ENCODE measurements around the gene FNDC3B.

Gene FNDC3B

GRCh38 chr3:172370419-172370818 is 331.0 kb downstream of the FNDC3B start:
- no peak for ATAC-seq
- DNase-seq, result no peak
- Mint-ChIP-seq H3K27ac (no peak overlapping the region), H3K27me3 (no peaks in the 10 kb centered on the region), H3K4me1 (no peaks in the 10 kb centered on the region), H3K4me3 (no peak overlapping the region), H3K9me3 (no peaks in the 10 kb centered on the region)

GRCh38 chr3:172371544-172371943 is 332.2 kb downstream of the FNDC3B start:
- H3K27ac Mint-ChIP-seq, result peak overlapping the region in 1 of 2 donors; percentile 66
- no peaks in the 10 kb centered on the region for H3K4me1 Mint-ChIP-seq

DNA sequence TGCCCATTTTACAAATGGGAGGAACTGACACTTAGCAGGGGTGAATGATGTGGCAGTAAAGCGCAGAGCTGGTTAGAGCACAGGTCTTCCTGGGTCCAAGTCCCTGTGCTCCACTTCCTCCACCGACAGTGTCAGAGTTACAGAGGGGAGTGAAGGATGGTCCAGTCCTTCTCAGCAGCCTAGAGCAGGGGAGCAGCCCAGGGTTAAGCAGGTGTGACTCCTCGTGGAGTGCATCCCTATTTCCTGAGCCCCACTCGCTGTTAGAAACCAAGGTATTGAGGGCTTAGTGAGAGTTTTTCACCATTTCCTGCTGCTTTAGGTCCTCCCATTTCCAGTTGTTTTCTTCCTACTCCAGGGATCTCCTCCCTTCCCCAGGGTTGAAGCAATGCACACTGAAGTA is 333.5 kb downstream of the FNDC3B start:
- no peaks in the 10 kb centered on the region for H3K27me3 Mint-ChIP-seq
- no peak overlapping the region for H3K4me3 Mint-ChIP-seq
- H3K27ac Mint-ChIP-seq, result no peak overlapping the region
- no peak for ATAC-seq
- H3K9me3 Mint-ChIP-seq, result no peaks in the 10 kb centered on the region
- H3K4me1 Mint-ChIP-seq, result no peaks in the 10 kb centered on the region
- DNase-seq, result no peak

More at GRCh38 chr3:172371544-172371943, 332.2 kb downstream of the FNDC3B start:
- no peak for ATAC-seq
- no peaks in the 10 kb centered on the region for H3K27me3 Mint-ChIP-seq
- H3K4me3 Mint-ChIP-seq, result no peak overlapping the region
- no peaks in the 10 kb centered on the region for H3K9me3 Mint-ChIP-seq
- DNase-seq, result no peak

DNA sequence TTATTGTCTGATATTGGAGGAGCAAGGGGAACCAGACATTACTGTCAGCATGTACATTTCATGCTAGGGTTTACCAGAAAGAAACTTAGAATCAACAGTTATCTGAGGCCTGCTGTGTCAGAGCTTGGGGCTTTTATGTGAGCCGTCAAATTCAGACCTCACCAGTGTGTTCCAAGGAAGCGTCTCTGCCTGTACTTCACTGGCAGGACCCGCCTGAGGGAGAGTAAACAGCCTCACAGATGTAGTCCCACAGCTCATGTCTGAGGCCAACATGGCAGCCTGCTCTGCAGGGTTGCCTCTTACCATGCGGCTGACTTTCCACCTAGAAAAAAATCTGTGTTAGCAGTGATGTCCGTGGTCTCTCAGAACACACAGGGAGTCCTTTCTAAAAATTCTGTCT is 334.5 kb downstream of the FNDC3B start:
- no peak for DNase-seq
- Mint-ChIP-seq H3K4me3 (no peak overlapping the region), H3K27me3 (no peaks in the 10 kb centered on the region), H3K27ac (peak overlapping the region in 1 of 2 donors; percentile 50), H3K4me1 (no peaks in the 10 kb centered on the region), H3K9me3 (peaks cover 0 to 4% of the 10 kb centered on the region in 2 donors)
- ATAC-seq, result no peak

DNA sequence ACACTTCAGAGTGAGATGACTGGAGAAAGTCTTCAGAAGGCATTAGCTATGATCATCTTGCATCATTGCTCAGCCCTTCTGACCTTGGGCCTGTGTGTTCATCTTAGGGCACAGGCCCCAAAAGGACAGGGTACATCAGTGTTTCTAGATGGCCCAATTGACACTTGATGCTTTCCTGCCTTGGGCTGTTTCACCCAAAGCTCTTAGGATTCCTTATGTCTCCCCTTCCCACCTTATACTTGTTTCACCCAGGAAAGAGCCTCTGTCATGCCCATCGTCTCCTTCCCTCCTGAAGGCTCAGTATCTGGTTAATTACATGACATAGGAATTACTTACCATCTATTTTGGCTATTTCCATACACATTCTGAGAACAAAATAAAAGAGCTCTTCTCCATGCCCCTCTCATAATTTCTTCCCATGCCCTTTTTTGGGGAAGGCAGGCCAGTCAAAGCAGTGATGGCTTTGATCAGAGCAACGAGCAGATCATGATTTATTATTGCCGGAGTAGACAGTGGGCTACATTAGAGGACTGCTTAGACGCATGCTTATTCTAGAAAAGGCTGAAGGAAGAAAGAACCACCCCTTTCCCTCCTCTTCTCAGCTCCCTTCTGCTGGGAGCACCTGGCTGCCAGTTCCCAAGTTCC is 335.9 kb downstream of the FNDC3B start:
- Mint-ChIP-seq H3K27me3 (no peaks in the 10 kb centered on the region), H3K4me3 (no peak overlapping the region), H3K4me1 (no peaks in the 10 kb centered on the region), H3K9me3 (peaks cover 0 to 7% of the 10 kb centered on the region in 2 donors), H3K27ac (peak overlapping the region in 1 of 2 donors; percentile 2)
- DNase-seq (no peak), ATAC-seq (no peak)

- Mint-ChIP-seq H3K27ac (no peak overlapping the region), H3K9me3 (peaks cover 0 to 7% of the 10 kb centered on the region in 2 donors), H3K4me1 (no peaks in the 10 kb centered on the region), H3K4me3 (no peak overlapping the region), H3K27me3 (no peaks in the 10 kb centered on the region)
- ATAC-seq, result no peak
- DNase-seq, result no peak
Measured at GRCh38 chr3:172376402-172376801, 337.0 kb downstream of the FNDC3B start.

DNA sequence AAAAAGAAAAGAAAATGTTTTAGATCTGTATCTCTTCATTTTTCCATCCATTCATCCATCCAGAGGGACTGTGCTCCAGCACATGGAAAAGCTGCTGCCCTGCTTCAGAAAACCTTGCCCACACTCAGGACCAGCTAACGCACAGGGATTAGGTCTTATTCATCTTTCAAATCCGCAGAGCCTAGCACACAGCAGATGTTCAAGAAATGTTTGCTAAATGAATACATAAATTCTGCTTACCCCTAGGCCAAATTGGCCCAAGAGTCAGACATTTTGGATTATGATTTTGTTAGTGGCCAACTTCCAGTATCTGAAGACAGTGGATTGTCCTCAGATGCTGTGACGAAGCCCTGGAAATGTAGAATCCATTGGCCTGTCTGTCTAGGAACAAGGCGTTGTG is 337.5 kb downstream of the FNDC3B start:
- H3K9me3 Mint-ChIP-seq, result peaks cover 0 to 7% of the 10 kb centered on the region in 2 donors
- ATAC-seq (no peak), DNase-seq (no peak)
- no peak overlapping the region for H3K27ac Mint-ChIP-seq
- H3K4me1 Mint-ChIP-seq, result no peaks in the 10 kb centered on the region
- no peak overlapping the region for H3K4me3 Mint-ChIP-seq
- no peaks in the 10 kb centered on the region for H3K27me3 Mint-ChIP-seq

- no peak overlapping the region for H3K4me3 Mint-ChIP-seq
- H3K9me3 Mint-ChIP-seq, result peaks cover 0 to 7% of the 10 kb centered on the region in 2 donors
- H3K4me1 Mint-ChIP-seq, result no peaks in the 10 kb centered on the region
- ATAC-seq (no peak), DNase-seq (no peak)
- no peaks in the 10 kb centered on the region for H3K27me3 Mint-ChIP-seq
- H3K27ac Mint-ChIP-seq, result no peak overlapping the region
Measured at GRCh38 chr3:172378439-172378838, 339.1 kb downstream of the FNDC3B start.

- DNase-seq (no peak), ATAC-seq (no peak)
- Mint-ChIP-seq H3K4me3 (no peak overlapping the region), H3K27ac (no peak overlapping the region), H3K27me3 (no peaks in the 10 kb centered on the region), H3K9me3 (peaks cover 0 to 7% of the 10 kb centered on the region in 2 donors), H3K4me1 (no peaks in the 10 kb centered on the region)
Measured at GRCh38 chr3:172379372-172379771, 340.0 kb downstream of the FNDC3B start.

DNA sequence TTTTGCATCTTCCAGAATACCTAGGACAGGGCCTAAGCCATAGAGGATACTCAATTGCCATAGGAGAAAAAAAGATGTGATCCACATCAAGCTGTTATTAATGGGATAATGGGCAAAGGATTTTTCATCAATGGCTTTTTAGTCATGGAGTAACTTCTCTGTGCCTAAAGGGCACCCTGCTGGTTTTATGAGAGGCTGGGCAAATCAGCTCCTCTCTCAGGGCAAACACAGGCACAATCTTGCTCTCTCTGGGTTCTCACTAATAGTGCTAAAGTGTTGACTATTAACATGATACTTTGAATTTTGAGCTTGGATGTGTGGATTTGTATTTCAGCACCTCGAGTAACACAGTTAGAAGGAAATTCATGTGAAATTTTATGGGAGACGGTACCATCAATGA is 341.3 kb downstream of the FNDC3B start:
- H3K27ac Mint-ChIP-seq, result no peak overlapping the region
- H3K4me3 Mint-ChIP-seq, result no peak overlapping the region
- no peak for DNase-seq
- ATAC-seq, result no peak
- H3K27me3 Mint-ChIP-seq, result no peaks in the 10 kb centered on the region
- H3K4me1 Mint-ChIP-seq, result no peaks in the 10 kb centered on the region
- H3K9me3 Mint-ChIP-seq, result peaks cover 0 to 7% of the 10 kb centered on the region in 2 donors

GRCh38 chr3:172383306-172383796 is 344.0 kb downstream of the FNDC3B start:
- Mint-ChIP-seq H3K27ac (no peak overlapping the region), H3K9me3 (peaks cover 0 to 7% of the 10 kb centered on the region in 2 donors), H3K4me1 (no peaks in the 10 kb centered on the region), H3K4me3 (no peak overlapping the region), H3K27me3 (no peaks in the 10 kb centered on the region)
- no peak for DNase-seq
- no peak for ATAC-seq

DNA sequence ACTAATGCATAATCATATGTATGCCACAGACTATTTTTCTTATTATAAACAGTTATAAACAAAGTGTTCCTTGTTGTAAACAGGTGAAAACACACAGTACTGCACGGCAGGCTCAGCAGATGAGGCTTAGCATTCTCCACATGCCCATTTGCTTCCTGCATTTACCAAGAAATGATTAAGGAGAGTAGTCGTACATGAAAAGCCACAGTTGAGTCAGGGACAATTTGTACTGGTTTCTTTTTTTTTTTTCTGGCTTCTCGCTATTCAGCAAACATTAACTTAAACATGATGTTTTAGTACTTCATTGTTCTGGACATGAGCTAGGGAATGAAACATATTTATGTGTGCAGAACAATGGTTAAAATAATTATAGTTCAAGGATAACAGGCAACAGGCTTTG is 345.5 kb downstream of the FNDC3B start:
- Mint-ChIP-seq H3K27me3 (no peaks in the 10 kb centered on the region), H3K4me1 (no peaks in the 10 kb centered on the region), H3K4me3 (no peak overlapping the region), H3K9me3 (no peaks in the 10 kb centered on the region), H3K27ac (no peak overlapping the region)
- DNase-seq (no peak), ATAC-seq (no peak)

GRCh38 chr3:172387728-172388127 is 348.4 kb downstream of the FNDC3B start:
- DNase-seq (no peak), ATAC-seq (no peak)
- no peak overlapping the region for H3K27ac Mint-ChIP-seq
- no peaks in the 10 kb centered on the region for H3K9me3 Mint-ChIP-seq
- H3K4me1 Mint-ChIP-seq, result no peaks in the 10 kb centered on the region
- no peak overlapping the region for H3K4me3 Mint-ChIP-seq
- no peaks in the 10 kb centered on the region for H3K27me3 Mint-ChIP-seq

GRCh38 chr3:172388412-172389078 is 349.2 kb downstream of the FNDC3B start:
- no peak for DNase-seq
- no peak overlapping the region for H3K4me3 Mint-ChIP-seq
- H3K27me3 Mint-ChIP-seq, result no peaks in the 10 kb centered on the region
- H3K4me1 Mint-ChIP-seq, result no peaks in the 10 kb centered on the region
- ATAC-seq, result no peak
- no peaks in the 10 kb centered on the region for H3K9me3 Mint-ChIP-seq
- H3K27ac Mint-ChIP-seq, result no peak overlapping the region

- DNase-seq, result no peak
- peak overlapping the region in 1 of 2 donors; percentile 72 for H3K27ac Mint-ChIP-seq
- H3K4me3 Mint-ChIP-seq, result no peak overlapping the region
- ATAC-seq, result no peak
- no peaks in the 10 kb centered on the region for H3K9me3 Mint-ChIP-seq
- H3K27me3 Mint-ChIP-seq, result no peaks in the 10 kb centered on the region
- H3K4me1 Mint-ChIP-seq, result no peaks in the 10 kb centered on the region
Measured at GRCh38 chr3:172390792-172391191, 351.4 kb downstream of the FNDC3B start.

DNA sequence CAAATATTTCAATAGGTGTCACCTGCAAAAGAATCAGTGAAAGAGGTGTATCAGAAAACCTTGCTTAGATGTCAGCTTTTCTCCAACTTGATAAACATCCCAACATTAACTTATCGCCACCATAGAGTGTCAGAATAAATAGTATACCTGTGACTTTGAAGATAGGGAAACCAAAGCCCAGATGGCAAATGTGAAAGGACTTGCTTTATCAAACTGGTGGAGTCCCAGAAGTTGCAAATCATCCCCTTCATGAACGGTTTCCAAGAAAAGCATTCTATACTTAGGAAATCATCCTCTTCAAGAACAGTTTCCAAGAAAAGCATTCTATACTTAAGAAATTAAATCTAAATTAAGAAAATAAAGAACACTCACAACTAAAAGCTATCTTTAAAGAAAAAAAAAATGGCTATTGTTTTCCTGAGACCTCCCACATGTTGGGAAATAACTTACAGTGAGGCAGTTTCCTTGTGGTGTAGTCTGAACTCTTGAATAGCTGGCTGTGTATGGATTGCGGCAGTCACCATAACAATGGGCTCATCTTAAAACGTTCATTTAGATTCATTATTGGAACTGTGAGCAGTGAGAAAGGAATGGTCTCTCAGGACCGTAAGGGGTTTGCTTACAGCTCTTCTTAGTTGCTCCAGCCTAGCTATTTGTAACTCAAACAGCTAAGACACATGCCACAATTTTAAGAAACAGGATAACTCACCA is 352.4 kb downstream of the FNDC3B start:
- H3K4me1 Mint-ChIP-seq, result no peaks in the 10 kb centered on the region
- no peak for DNase-seq
- ATAC-seq, result no peak
- no peaks in the 10 kb centered on the region for H3K9me3 Mint-ChIP-seq
- H3K27ac Mint-ChIP-seq, result no peak overlapping the region
- H3K27me3 Mint-ChIP-seq, result no peaks in the 10 kb centered on the region
- H3K4me3 Mint-ChIP-seq, result no peak overlapping the region

Data from stimulated activated naive CD8-positive, alpha-beta T cell treated with anti-CD3 and anti-CD28 coated beads, Interleukin-15, amount 100 ng/mL, for 72 hours (primary cell).